ENCODE measurements around the gene RNF31.

Gene RNF31

DNA sequence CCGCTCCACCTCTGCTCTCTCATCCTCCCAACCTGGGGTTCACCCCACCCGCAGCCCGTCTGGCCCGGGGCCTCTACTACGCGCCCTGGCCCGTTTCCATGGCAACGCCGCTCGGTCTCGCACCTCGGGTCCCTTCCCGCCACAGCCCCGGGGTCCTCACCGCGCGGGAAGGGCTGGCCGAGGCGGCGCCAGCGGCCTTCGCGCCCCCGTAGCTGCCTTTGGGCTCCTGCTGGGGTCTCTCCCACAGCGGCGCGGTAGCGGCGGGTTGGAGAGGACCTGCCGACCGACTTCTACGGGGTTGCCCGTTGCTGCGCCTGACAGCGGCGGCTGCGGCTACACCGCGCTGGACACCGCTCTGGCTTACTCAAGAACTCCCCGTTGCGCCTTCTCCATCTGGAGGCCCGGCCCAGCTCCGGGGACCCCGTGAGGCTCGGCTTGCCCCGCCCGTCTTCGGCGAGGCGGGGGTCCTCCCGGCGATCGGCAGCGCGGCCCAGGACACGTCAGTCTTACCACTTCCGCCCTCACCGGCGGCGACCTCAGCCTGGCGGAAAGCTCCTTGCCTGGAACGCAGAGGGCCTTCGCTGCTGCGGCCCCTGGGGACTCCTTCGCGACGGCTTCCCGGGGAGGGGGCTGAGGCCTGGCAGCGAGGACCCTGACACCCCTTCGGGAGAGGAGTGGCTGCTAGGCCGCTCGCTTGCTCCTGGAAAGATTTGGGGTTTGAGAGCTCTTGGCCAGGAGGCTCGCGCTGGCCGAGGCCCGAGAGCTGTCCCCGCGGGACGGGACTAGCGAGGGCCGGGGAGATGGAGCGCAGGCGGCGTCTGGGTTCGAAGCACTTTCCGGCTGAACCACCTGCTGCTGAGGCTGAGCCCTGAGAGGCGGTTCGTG, 48.1 kb downstream of the RNF31 start, which contains the start of gene TM9SF1:
TM9SF1 (minus strand) TSS at position 256 of the 885 bp plus-strand sequence. CDS start 422 bp downstream, outside the sequence.
- DNase-seq (ENCODE audit: low spot score) = peak; percentile 71
- no peaks in the 10 kb centered on the region for H3K9me3 ChIP-seq (replicated peaks in 1 of 2; ENCODE audit: control insufficient read depth in 2 of 2, insufficient read depth in 1 of 2, low read depth in 1 of 2, low read length in 2 of 2)
- WGBS, 2 donors (ENCODE audit: extremely low coverage in 2 of 2, insufficient read length in 2 of 2, insufficient replicate concordance in 1 of 2) = no CpG with 5 or more reads among the region's 89 CpGs

DNA sequence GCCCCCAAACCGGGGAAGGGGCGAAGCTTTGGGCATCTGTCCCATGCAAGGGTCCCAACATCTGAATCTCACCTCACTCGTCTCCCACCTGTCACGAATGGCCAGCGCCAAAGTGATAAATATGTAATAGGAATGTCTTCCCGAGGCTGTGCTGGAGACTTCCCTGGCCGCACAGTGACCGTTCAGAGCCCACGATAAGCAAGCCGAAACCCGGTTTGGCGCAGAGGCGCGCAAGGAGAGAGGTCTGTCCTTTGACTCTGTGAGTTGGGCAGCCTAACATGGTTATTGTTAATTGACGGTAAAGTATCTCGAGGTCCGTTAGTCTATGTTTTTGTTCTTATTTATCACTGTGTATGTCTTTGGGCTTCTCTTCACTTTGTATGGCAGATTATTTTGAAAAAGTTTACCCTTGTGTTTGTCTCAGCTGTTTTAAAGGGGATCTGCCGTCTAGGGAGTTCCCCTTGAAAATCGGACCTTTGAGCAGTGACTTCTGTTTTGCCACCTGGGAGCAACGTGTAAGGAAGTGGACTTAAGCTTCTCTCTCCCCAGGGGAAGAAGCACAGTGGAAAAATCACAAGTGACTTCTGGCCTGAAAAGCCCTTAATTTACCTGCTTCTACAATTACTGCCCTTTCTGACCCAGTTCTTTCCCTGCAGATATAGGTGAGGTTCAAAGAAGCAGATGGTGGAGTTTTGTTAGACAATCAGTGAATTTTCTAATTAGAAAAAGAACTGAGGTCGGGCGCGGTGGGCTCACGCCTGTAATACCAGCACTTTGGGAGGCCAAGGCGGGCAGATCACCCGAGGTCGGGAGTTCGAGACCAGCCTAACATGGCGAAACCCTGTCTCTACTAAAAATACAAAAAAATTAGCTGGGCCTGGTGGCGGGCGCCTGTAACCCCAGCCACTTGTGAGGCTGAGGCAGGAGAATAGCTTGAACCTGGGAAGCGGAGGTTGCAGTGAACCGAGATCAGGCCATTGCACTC, 49.1 kb downstream of the RNF31 start:
- Histone ChIP-seq H2BK120ac (ENCODE audit: low read depth, low read length) (peak overlapping the region; percentile 76), H2BK5ac (ENCODE audit: low read length) (no peak overlapping the region), H4K8ac (ENCODE audit: low read depth, low read length) (no peak overlapping the region), H3K4me1 (ENCODE audit: control insufficient read depth in 2 of 2, insufficient read depth in 1 of 2, low read depth in 1 of 2, low read length in 2 of 2) (peaks cover 2 to 5% of the 10 kb centered on the region in 2 donors), H3K36me3 (replicated peaks in 1 of 2; ENCODE audit: control insufficient read depth in 2 of 2, insufficient read depth in 2 of 2, low read length in 2 of 2) (peaks cover 19 to 48% of the 10 kb centered on the region in 2 donors), H3K23ac (ENCODE audit: low read depth, low read length, poor library complexity) (peak overlapping the region; percentile 93), H3K27ac (replicated peaks; ENCODE audit: low read length) (peak overlapping the region; percentile 97), H2AFZ (ENCODE audit: low read length) (peak overlapping the region; percentile 99), H2BK15ac (ENCODE audit: low read length) (no peak overlapping the region), H3K27me3 (ENCODE audit: control insufficient read depth in 3 of 3, insufficient read depth in 3 of 3, low read depth in 1 of 3, low read length in 3 of 3) (peaks cover 0 to 2% (median 0%) of the 10 kb centered on the region in 3 experiments), H3K4me2 (ENCODE audit: insufficient read depth, low read length, poor library complexity, severe bottlenecking) (peak overlapping the region; percentile 96), H2AK5ac (ENCODE audit: low read depth, low read length) (peak overlapping the region; percentile 20), H3K9me3 (replicated peaks in 1 of 2; ENCODE audit: control insufficient read depth in 2 of 2, insufficient read depth in 1 of 2, low read depth in 1 of 2, low read length in 2 of 2) (peaks cover 0 to 3% of the 10 kb centered on the region in 2 donors), H2BK12ac (ENCODE audit: low read length) (no peak overlapping the region), H4K91ac (ENCODE audit: low read depth, low read length, poor library complexity) (no peak overlapping the region), H3K4me3 (ENCODE audit: low read length in 2 of 2) (peak overlapping the region; percentile 53 to 92), H3K14ac (ENCODE audit: low read length) (no peak overlapping the region), H3K18ac (ENCODE audit: low read length) (no peak overlapping the region), H3K79me1 (ENCODE audit: low read depth, low read length) (peaks cover 3% of the 10 kb centered on the region), H3K9ac (ENCODE audit: low read depth, low read length, poor library complexity) (peak overlapping the region; percentile 93), H3K4ac (ENCODE audit: low read length) (no peak overlapping the region)
- DNase-seq (ENCODE audit: low spot score) = no peak
- no CpG with 5 or more reads among the region's 33 CpGs for WGBS, 2 donors (ENCODE audit: extremely low coverage in 2 of 2, insufficient read length in 2 of 2, insufficient replicate concordance in 1 of 2)

More for the DNA sequence above, 48.1 kb downstream of the RNF31 start, which contains the start of gene TM9SF1:
- Histone ChIP-seq H3K4me2 (ENCODE audit: insufficient read depth, low read length, poor library complexity, severe bottlenecking) (peak within 1 kb of the TSS; percentile 96), H3K27ac (replicated peaks; ENCODE audit: low read length) (peak within 1 kb of the TSS; percentile 97), H2BK5ac (ENCODE audit: low read length) (peak within 1 kb of the TSS; percentile 95), H3K4ac (ENCODE audit: low read length) (peak within 1 kb of the TSS; percentile 5), H4K8ac (ENCODE audit: low read depth, low read length) (peak within 1 kb of the TSS; percentile 43), H2BK15ac (ENCODE audit: low read length) (peak within 1 kb of the TSS; percentile 64), H4K91ac (ENCODE audit: low read depth, low read length, poor library complexity) (no peak within 1 kb of the TSS), H3K23ac (ENCODE audit: low read depth, low read length, poor library complexity) (peak within 1 kb of the TSS; percentile 93), H3K79me1 (ENCODE audit: low read depth, low read length) (peaks cover 3% of the 10 kb centered on the region), H3K14ac (ENCODE audit: low read length) (peak within 1 kb of the TSS; percentile 89), H2AK5ac (ENCODE audit: low read depth, low read length) (peak within 1 kb of the TSS; percentile 20), H3K18ac (ENCODE audit: low read length) (peak within 1 kb of the TSS; percentile 100), H3K27me3 (ENCODE audit: control insufficient read depth in 3 of 3, insufficient read depth in 3 of 3, low read depth in 1 of 3, low read length in 3 of 3) (peaks cover 0 to 2% (median 0%) of the 10 kb centered on the region in 3 experiments), H3K4me1 (ENCODE audit: control insufficient read depth in 2 of 2, insufficient read depth in 1 of 2, low read depth in 1 of 2, low read length in 2 of 2) (peaks cover 2 to 5% of the 10 kb centered on the region in 2 donors), H2AFZ (ENCODE audit: low read length) (peak within 1 kb of the TSS; percentile 99), H3K4me3 (ENCODE audit: low read length in 2 of 2) (peak within 1 kb of the TSS; percentile 53 to 92), H2BK120ac (ENCODE audit: low read depth, low read length) (peak within 1 kb of the TSS; percentile 76), H3K9ac (ENCODE audit: low read depth, low read length, poor library complexity) (peak within 1 kb of the TSS; percentile 93), H3K36me3 (replicated peaks in 1 of 2; ENCODE audit: control insufficient read depth in 2 of 2, insufficient read depth in 2 of 2, low read length in 2 of 2) (peaks cover 20 to 50% of the 10 kb centered on the region in 2 donors), H2BK12ac (ENCODE audit: low read length) (peak within 1 kb of the TSS; percentile 58)

DNA sequence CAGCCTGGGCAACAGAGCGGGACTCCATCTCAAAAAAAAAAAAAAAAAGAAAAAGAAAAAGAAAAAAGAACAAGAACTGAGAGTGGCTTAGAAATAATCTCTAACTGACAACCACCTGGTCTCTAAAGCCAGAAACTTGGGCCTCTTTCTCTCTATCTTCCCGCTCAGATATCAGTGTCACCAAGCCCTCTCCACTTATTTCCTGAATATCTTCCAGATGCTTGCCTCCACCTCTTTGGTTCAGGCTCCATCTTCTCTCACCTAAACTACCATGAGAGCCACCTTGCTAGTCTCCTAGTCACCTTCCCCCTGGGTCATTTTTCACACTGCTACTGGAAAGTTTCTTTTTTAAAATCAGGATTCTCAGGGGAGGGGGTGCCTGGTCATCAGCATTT, 49.8 kb downstream of the RNF31 start:
- Histone ChIP-seq H3K4me2 (ENCODE audit: insufficient read depth, low read length, poor library complexity, severe bottlenecking) (no peak overlapping the region), H2BK5ac (ENCODE audit: low read length) (no peak overlapping the region), H3K27me3 (ENCODE audit: control insufficient read depth in 3 of 3, insufficient read depth in 3 of 3, low read depth in 1 of 3, low read length in 3 of 3) (peaks cover 0 to 2% (median 0%) of the 10 kb centered on the region in 3 experiments), H4K8ac (ENCODE audit: low read depth, low read length) (no peak overlapping the region), H3K79me1 (ENCODE audit: low read depth, low read length) (peaks cover 3% of the 10 kb centered on the region), H3K4me3 (ENCODE audit: low read length in 2 of 2) (no peak overlapping the region), H3K36me3 (replicated peaks in 1 of 2; ENCODE audit: control insufficient read depth in 2 of 2, insufficient read depth in 2 of 2, low read length in 2 of 2) (peaks cover 19 to 47% of the 10 kb centered on the region in 2 donors), H4K91ac (ENCODE audit: low read depth, low read length, poor library complexity) (no peak overlapping the region), H2AFZ (ENCODE audit: low read length) (no peak overlapping the region), H3K27ac (replicated peaks; ENCODE audit: low read length) (no peak overlapping the region), H3K4ac (ENCODE audit: low read length) (no peak overlapping the region), H3K23ac (ENCODE audit: low read depth, low read length, poor library complexity) (no peak overlapping the region), H3K14ac (ENCODE audit: low read length) (no peak overlapping the region), H2AK5ac (ENCODE audit: low read depth, low read length) (no peak overlapping the region), H3K9ac (ENCODE audit: low read depth, low read length, poor library complexity) (no peak overlapping the region), H2BK15ac (ENCODE audit: low read length) (no peak overlapping the region), H2BK12ac (ENCODE audit: low read length) (no peak overlapping the region), H3K18ac (ENCODE audit: low read length) (no peak overlapping the region), H3K9me3 (replicated peaks in 1 of 2; ENCODE audit: control insufficient read depth in 2 of 2, insufficient read depth in 1 of 2, low read depth in 1 of 2, low read length in 2 of 2) (peaks cover 3 to 7% of the 10 kb centered on the region in 2 donors), H3K4me1 (ENCODE audit: control insufficient read depth in 2 of 2, insufficient read depth in 1 of 2, low read depth in 1 of 2, low read length in 2 of 2) (peaks cover 2 to 5% of the 10 kb centered on the region in 2 donors), H2BK120ac (ENCODE audit: low read depth, low read length) (no peak overlapping the region)
- DNase-seq (ENCODE audit: low spot score) = no peak
- no CpG with 5 or more reads among the region's 2 CpGs for WGBS, 2 donors (ENCODE audit: extremely low coverage in 2 of 2, insufficient read length in 2 of 2, insufficient replicate concordance in 1 of 2)

Data from neuronal stem cell (in vitro differentiated cells).